Omental fat pad (tissue), 4 donors: ENCODE data around the gene TMEM175. TPM values are rescaled to one million over a fixed set of nuclear protein-coding genes. Genes with fewer than 3 reads are reported as not detected.

Experiments
- ATAC-seq: fragments of 150-250 bp; one replicate; pipeline ENCODE4 v1.9.1; 2016; ENCODE audit warnings: mild to moderate bottlenecking, moderate library complexity; ENCODE audit not compliant: low FRiP score
- DNase-seq: peaks from one replicate; pipeline ENCODE4 v3.0.0-alpha.2; 2019; ENCODE audit warnings: low spot score
- total RNA-seq, 4 donors: library from RNA; depleted of rRNA; stranded (reverse); fragments of >200 nt; gene quantifications; one replicate each; pipeline ENCODE4 v1.1.0, GENCODE V29; 2016
- TF ChIP-seq, protein P1 (sequence below), 3 donors: fragments of 450-650 bp; IDR thresholded peaks; one replicate each; pipeline ENCODE4 v1.5.1; 2016 to 2017; ENCODE audit warnings: antibody characterized with exemption in 3 of 3, mild to moderate bottlenecking in 3 of 3, moderate library complexity in 2 of 3

The TMEM175 gene
- total RNA-seq, 4 donors from 2014 or later, result 21.9 to 35.3 (median 23.1) TPM

DNA sequence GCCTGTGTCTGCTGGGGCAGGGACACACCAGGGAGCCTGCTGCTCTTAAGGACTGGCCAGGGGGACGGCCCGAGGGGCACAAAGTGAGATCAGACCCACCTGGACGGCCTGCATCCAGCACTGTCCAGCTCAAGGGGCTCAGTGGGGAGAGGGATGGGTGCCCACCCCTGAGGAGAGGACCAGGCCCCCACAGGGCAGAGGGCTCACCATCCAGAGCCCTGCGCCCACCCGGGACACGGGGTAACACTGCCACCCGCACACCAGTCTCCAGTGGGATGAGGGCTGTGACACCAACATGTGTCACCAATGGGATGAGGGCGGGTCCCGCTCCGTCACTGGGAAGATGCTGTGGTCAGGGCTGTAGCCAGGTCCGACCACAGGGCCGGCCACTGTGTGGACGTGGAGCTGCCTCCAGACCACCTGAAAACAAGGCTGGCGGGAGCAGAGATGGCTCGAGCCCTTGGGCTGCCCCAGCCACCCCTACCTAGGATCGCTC, 27.9 kb downstream of the TMEM175 start:
- TF ChIP-seq, protein P1, sequence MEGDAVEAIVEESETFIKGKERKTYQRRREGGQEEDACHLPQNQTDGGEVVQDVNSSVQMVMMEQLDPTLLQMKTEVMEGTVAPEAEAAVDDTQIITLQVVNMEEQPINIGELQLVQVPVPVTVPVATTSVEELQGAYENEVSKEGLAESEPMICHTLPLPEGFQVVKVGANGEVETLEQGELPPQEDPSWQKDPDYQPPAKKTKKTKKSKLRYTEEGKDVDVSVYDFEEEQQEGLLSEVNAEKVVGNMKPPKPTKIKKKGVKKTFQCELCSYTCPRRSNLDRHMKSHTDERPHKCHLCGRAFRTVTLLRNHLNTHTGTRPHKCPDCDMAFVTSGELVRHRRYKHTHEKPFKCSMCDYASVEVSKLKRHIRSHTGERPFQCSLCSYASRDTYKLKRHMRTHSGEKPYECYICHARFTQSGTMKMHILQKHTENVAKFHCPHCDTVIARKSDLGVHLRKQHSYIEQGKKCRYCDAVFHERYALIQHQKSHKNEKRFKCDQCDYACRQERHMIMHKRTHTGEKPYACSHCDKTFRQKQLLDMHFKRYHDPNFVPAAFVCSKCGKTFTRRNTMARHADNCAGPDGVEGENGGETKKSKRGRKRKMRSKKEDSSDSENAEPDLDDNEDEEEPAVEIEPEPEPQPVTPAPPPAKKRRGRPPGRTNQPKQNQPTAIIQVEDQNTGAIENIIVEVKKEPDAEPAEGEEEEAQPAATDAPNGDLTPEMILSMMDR (IDR thresholded peaks at IDR 0.05), result no peak
- ATAC-seq (no peak), DNase-seq (no peak)

DNA sequence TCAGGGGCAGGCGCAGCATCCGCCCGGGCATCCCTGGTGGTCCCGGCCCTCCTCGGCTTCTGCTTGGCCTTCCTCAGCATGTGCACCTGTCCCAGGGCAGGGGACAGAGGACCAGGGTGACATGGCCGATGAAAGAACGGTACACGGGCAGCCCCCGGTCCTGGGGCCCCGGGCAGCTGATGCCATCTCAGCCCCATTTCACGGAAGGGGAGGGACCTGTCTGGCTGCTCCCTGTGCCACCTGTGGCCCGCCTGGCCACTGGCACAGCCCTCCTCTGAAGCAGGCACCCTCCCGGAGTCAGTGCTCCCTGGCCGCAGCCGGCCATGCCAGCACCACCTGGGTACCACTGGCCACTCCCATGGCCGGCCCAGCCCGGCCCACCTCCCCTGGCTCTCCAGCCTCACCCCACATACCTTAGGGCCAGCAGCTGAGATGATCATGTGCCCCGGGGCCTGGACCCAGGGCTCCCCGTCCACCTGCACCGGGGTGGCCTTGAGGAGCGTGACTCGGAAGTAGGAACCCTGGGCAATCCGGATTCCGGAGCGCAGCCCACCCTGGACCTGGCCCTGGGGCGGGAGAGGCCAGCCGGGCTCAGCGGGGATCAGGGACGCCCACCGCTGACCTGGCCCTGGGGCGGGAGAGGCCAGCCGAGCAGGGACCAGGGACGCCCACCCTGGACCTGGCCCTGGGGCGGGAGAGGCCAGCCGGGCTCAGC, 28.5 kb downstream of the TMEM175 start:
- DNase-seq (no peak), ATAC-seq (no peak)
- TF ChIP-seq, protein P1 (IDR thresholded peaks at IDR 0.05), result no peak

DNA sequence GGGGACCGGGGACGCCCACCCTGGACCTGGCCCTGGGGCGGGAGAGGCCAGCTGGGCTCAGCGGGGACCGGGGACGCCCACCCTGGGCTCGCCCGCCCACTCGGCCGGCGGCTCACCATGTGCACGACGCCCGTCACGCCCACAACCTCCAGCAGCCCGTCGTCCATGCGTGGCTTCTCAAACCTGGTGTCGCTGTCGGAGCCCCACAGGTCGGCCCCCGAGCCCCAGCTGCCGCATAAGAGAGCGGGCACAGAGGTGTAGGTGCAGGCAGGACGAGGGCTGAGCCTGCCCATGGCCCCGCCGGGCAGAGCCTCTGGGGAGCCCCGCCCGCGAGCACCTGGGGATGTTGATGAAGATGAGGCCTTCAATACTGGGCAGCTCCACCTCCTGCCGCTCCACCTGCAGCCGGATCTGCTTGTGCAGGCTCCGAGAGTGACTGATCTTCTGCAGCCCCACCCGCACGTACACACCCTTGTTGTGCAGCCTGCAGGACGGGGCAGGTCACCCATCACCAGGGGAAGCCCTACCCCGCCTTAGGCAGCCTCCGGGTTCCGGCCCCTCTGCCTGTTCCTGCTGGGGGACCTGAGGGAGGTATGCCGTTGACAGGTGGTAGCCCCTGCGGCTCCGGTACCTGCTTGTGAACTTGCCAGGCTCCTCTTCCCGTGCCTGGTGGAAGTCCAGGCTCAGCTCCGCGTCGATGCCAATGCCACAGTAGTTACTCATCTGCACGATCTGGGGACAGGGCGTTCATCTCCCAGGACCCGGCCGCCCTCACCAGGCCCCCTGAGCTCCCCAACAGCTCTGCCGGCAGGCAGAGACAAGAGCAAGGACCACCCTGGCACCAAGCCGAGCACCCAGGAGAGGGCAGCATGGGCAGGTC, 29.3 kb downstream of the TMEM175 start:
- ATAC-seq (no peak), DNase-seq (no peak)
- TF ChIP-seq, protein P1 (IDR thresholded peaks at IDR 0.05), result no peak

DNA sequence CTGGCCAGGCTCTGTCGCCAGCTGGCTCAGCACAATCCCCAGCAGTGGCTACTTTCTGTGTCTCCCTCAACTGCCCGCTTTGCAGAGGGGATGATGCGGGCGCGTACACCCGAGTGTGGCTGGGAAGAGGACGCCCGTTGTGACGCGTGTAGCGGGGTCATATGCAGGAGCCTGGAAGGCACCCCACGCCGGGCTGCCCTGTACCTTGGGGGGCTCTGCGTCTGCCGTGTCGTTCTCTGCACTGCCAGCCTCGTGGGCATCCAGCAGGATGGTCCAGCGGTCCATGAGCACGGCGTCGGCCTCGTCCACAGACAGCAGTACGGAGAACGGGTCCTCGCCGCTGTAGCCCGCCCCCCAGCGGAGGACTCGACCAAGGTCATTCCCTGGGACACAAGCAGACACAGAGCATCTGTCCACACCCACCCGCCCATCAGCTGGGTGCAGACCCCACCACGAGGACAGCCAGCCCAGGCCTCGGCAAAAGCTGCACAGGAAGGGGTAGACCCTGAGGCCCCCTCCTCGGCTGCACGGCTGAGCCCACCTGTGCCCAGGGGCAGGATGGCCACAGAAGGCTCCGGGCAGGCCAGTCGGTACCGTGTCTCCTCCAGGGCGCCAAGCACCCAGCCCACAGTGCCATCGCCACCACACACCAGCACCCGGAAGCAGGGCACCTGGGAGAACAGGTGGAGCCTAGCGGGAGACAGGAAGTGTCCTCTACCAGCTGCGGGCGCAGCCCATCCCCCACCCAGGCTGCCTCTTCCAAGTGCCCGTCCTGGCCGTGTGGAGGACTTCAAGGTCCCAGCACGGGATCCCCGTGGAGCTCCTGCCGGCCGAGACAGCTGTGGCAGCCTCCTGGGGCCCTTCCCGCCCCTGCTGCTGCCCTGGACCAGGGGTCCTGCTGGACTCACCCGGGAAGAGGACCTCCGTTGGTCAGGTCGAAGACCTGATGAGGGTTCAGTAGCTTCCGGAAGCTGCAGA, 30.3 kb downstream of the TMEM175 start:
- ATAC-seq (no peak), DNase-seq (no peak)
- TF ChIP-seq, protein P1 (IDR thresholded peaks at IDR 0.05), result no peak

DNA sequence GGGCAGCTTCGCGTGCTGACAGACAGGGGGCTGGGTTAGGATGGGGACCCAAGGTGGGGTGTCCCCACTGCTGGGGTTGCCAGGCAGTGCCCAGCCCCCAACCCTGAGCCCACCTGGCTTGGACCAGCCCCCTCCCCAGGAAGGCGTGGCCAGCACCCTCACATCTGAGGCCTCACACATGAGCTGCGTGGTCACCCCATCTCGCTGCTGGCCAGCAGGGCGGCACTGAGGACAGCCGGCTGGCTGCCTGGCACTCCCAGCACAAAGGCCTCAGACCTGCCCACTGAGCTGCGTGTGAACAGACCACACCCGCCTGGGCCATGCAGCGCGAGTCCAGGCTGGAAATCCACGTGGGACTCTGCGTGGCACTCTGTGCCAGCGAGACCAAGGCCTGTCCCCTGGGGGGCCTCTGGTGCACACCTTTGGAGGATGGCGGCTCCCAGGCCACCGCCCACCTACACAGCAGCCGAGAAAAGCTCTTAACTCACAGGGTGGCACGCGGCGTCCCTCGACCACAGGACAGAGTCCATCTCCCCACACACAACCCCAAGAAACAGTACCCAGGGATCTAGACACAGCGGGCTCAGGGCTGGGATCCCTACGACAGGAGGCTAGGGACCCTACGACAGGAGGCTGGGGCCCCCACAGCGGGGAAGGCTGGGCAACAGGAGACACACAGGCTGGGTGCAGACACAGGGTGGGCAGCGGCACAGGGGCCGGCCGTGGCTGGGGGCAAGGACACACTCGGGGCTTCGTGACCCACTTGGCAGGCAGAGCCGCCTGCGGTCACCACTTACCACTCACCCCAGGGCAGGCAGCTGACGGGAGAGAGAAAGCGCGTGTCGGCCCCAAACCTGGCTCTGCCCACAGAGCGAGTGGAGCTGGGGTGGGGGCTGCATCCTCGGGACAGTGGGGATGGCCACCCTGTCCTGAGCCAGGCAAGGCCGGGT, 31.3 kb downstream of the TMEM175 start:
- ATAC-seq (no peak), DNase-seq (no peak)
- TF ChIP-seq, protein P1 (IDR thresholded peaks at IDR 0.05), result no peak
